D721Med (cell line): Measurements from ENCODE around the gene CCDC6.
A peak's percentile ranks its signal among the peaks of the same experiment; 100 is the strongest.
"Not testable (repeated sequence)": the region's sequence is repeated elsewhere in the genome, so short reads cannot be mapped to it uniquely, and the experiment has no call there.

Experiments used
- DNase-seq: peaks from one replicate; pipeline ENCODE4 v3.0.0; 2011; ENCODE audit warnings: low spot score; ENCODE audit not compliant: insufficient read length
- FAIRE-seq: peaks from 2 replicates; lab custom pipeline; 2011; peaks lifted over from hg19 to GRCh38; lab: Jason Lieb, UNC
- CTCF ChIP-seq: IDR thresholded peaks from 2 replicates; pipeline ENCODE4 v1.5.1; 2012; ENCODE audit warnings: mild to moderate bottlenecking, control low read depth; ENCODE audit not compliant: insufficient read depth; ENCODE audit errors: missing control alignments

Gene CCDC6

GRCh38 chr10:59906417-59907202 is at the start of gene CCDC6:
CCDC6 (minus strand) TSS chr10:59906556; CDS start chr10:59906424, 132 bp downstream.
- FAIRE-seq (no peak), DNase-seq (peak; percentile 69)
- peak; percentile 63 for TF ChIP-seq CTCF

- DNase-seq (no peak), FAIRE-seq (peak; percentile 6)
- no peak for TF ChIP-seq CTCF
Observed at GRCh38 chr10:59954296-59954695, 47.9 kb upstream of the CCDC6 start.

- not testable (repeated sequence) for FAIRE-seq
Observed at GRCh38 chr10:59953711-59954110, 47.4 kb upstream of the CCDC6 start.

DNA sequence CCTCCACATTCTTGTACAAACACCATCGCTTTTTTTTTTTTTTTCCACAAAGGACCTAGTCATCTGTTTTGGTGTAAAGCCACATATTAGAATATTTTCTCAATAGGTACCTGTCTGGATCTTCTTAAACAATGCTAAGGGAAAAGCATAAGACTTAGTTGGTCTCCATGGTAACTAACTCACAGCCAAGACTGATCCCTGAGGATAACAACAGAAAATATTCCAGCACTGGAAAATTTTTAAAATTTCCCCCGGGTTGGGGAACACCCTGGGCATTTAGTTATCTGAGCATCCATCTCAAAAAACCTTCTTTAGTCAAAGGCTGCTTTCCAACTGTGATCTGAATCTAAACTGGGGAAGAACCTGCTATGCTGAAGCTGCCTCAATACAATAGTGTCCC is 43.7 kb upstream of the CCDC6 start:
- DNase-seq (no peak), FAIRE-seq (no peak)
- TF ChIP-seq CTCF = no peak

More at GRCh38 chr10:59953711-59954110, 47.4 kb upstream of the CCDC6 start:
- not testable (repeated sequence) for DNase-seq

- DNase-seq (no peak), FAIRE-seq (no peak)
- no peak for TF ChIP-seq CTCF
Observed at GRCh38 chr10:59949608-59950007, 43.3 kb upstream of the CCDC6 start.

- TF ChIP-seq CTCF = no peak
- FAIRE-seq = no peak
Observed at GRCh38 chr10:59945991-59946390, 39.6 kb upstream of the CCDC6 start.

DNA sequence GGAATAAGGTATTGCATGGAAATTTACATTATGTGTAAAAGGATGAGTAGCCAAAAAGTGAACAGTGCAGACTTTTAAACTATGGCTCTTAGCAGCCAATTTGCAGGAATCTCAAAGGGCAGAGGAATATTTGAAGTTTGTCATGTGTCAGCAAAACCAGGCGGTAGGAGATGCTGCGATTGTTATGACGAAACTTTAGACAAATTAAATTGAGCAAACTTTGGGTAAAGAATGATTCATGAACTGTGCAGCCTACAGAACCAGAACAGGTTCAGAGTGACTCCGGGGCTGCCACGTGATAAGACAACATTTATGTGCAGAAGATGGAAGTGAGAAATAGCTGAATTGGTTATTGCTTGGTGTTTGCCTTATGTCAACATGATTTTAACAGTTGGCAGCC is 39.2 kb upstream of the CCDC6 start:
- TF ChIP-seq CTCF = no peak
- no peak for FAIRE-seq

More at GRCh38 chr10:59945991-59946390, 39.6 kb upstream of the CCDC6 start:
- DNase-seq = no peak

More for the DNA sequence above, 39.2 kb upstream of the CCDC6 start:
- no peak for DNase-seq
